Activated T-helper 1 cell treated with Interleukin-2 at 50 U/mL for 16 hours (primary cell): ENCODE data around the gene PYGB.
"Not testable (repeated sequence)": the region's sequence is repeated elsewhere in the genome, so short reads cannot be mapped to it uniquely, and the experiment has no call there.

Experiments used
- DNase-seq: peaks from one replicate; pipeline ENCODE4 v3.0.0-alpha.2; 2020; ENCODE audit warnings: low read depth

PYGB gene

DNA sequence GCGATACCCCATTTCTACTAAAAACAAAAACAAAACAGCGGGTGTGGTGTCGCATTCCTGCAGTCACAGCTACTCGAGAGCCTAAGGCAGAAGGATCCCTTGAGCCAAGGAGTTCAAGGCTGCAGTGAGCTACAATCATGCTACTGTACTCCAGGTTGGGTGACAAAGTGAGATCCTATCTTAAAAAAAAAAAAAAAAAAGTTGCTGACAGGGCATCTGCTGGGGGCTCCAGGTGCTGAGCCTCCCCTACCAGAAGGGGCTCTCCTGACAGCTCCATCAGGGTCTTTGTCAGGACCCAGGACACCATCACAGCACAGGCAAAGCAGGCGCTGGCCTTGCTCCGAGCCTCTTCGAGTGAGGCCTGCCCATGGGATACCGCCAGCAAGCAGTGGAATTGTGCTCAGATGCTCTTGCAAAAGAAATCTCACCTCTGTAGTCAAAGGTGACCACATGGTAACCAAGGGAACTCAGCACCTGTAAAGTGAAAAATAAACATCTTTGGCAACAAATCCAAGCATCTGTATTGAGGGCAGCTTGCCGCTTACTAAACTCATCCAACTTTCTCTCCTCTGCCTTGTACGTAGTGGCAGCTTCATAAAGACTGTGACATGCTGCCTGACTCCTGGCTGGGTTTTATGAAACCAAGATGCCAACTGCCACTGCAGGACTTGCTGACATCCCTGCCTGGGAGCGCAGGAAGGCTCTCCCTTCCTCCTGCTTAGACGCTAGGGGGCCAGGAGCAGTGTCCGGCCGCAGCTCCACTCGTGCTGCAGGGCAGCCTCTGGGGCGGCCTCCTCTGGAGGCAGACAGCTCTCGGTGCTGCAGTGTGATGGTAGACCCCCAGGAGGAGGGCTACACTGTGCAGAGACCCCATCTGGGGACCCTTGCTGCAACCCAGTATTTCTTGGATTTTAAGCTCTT lies 66.9 kb downstream of the PYGB start:
- no peak for DNase-seq

DNA sequence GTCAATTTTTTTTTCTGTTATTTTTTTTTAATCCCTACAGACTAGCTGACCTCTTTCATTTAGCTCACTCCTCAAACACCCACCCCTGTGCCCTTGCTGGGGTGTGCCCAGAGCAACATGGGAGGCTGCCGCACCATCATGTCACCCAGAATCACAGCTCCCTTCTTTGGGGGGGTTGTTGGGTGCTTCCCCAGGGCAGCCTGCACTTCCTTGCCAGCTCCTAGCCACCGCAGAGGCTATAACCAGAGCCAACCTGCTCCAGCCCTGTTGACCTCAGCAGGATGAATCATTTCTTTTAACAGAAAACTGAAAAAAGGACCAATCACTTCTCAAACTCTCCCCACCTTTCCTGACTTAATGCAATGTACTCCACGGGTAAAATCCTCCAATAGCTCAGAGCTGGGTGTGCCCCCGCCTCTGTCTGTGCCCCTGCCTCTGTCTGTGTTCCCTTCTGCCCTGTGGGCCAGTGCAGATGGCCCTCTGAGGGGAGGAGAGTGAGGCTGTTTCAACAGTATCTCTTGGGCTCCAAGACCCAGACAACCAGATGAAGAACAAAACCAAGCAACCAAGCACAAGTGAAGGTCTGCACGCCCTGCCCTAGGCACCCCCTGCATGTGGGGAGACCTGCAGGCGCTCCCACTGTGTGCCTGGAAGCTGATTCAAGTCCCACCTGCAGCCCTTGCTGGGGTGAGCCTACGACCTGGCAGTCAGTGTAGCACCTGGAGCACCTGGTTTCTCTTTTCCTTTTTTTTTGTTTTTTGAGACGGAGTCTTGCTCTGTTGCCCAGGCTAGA lies 67.7 kb downstream of the PYGB start:
- DNase-seq: no peak

DNA sequence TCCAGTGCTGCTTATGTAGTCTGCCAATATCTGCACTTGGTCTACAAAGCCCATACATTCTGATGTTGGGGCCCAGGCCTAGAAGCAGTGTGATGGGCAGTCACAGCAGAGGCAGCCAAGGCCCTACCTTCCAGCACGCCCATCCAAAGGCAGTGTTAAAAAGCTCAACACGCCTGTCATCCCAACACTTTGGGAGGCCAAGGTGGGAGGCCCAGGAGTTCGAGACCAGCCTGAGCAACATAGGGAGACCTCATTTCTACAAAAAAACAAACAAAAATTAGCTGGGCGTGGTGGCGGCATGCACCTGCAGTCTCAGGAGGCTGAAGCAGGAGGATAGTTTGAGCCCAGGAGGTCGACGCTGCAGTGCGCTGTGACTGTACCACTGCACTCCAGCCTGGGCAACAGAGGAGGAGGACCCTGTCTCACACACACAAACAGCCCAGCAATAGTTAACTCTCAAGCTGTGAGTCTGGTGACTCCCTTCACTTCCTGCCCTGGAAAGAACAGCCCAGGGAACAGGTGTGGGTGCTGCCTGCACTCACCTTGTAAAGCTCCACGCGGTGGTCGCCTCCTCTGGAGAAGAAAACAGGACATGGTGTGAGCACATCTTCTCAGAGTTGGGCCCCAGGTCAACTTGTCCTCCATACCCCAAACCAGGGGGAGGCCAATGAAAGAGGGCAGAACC lies 68.8 kb downstream of the PYGB start:
- DNase-seq: no peak

DNA sequence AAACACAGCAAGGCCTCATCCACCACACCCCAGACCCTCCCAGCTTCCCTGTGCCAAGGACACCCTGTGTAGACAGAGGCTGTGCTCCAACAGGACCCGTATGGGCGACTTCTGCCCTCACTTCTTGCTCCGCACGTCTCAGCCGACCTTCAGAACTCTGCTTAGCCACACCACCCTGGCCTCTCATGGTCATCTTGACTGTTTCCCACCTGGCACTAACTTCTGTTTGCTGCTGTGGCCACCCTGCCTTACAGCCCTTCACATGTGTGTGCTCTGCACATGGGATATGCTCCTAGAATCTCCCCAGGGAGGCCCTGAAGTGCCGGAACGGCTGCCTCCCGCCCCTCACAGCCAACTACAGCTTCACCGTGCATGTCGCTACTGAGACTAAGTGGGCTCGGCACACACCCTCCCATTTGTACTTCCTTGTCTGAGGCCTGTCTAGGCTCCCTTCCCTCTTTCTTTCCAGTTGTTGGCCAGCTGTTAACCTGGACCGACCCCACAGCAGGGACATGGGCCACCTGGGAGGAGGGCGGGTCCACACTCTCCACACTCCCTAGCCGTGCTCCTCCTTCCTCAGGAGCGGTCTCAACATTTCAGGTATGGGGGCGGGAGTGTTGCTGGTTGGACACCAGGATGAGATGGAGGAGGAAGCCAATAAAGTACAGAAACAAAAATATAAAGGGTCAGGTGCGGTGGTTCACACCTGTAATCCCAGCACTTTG lies 69.6 kb downstream of the PYGB start:
- no peak for DNase-seq

DNA sequence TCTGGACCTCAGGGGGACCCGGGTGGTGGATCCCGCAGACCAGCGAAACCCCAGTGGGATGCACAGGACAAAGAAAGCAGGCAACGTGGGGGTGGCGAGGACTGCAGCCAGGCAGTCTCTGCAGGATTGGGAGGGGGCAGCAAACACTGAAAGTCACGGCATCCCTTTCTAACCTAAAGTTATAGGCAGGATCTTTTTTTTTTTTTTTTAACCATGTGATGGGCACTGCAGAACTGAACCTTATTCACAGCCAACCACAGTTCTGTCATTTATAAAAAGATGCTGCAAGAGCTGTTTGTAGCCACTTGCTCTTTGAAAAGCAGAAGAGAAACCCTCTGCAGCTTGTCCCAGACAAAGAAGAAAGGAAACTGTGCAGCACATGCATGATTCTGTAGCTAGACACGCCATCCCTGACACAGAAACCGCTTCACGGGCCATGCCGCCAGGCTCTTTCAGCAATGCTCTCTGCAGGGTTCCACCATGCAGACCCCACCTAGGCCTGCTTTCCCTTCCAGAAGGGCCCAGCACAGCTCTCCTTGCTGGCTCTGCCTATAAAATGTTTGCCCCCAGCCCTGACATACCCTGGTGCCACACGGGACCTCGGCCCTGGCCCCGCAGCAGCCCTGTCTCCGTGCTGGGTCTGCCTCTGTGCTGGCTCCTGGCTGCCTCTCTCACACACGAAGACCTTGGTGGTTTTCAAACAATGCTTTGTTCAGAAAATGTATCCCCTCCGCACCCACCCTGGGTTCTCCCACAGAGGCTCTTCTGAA lies 70.8 kb downstream of the PYGB start:
- no peak for DNase-seq

DNA sequence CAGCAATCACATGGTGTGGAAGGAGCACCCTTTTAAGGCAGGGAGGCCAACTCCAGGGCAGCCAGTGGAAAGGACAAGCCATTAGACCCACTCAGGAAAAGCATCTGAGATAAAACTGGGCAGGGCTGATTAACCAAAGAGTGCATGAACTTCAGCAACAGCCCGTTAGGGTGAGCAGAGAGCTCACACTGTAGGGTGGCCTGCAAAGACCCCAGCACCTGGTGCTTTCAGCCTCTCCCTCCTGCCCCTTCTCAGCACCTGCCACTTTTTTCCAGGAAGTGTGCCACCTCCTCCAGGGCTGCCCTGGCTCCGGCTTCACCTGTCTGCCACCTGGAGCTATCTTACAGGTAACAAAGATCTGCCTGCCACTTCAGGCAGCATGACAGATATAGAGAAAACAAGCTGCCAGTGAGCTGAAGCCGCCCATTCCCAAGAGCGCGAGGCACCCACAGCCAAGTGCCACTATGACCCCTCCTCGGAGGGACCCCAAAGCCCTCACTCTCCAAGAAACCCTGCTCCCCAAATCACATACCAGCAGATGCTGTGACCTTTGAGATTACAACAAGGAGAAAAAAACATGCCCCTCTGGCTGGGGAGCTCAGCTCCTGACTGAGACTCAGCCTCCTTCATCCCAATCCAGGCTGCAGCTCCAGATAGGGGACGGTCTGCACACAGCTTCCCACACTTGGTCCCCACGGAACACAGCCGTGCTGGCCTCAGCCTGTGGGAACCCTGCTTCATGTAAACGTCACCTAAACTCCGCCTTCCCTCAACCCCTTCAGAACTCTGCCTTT lies 71.6 kb downstream of the PYGB start:
- no peak for DNase-seq

DNA sequence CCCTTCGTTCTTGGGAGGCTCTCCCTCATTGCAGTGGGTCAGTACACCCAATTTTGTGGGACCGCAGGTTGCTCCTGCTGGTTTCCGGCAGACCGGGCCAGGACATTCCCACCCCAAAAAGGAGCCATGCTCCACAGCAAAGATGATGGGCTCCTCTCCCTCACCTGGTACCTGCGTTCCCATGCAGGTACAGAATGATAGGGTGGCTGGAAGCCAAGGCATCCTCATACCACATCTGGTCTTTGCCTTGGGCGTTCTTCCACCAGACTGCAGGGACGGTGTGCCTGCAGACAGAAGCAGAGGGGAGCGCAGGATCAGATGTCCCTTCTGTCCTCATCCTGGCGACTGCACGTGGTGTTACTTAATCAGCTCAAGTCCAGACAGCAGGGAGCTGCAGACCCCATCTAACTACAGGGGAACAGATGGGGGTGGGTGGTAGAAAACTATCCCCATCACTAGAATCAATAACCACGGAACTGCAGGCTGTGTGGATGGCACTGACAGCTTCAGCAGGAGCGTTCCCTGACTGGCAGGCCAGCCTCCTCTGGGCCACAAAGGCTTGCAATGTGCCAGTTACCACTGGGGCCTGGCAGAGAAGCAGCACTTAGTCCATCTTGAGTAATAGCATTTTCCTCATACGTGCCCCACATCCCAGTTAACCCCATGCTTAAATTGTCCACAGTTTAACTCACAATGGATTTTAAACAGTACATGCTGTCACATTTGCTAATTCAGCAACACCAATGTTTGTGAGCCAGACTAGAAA lies 72.3 kb downstream of the PYGB start:
- no peak for DNase-seq

DNA sequence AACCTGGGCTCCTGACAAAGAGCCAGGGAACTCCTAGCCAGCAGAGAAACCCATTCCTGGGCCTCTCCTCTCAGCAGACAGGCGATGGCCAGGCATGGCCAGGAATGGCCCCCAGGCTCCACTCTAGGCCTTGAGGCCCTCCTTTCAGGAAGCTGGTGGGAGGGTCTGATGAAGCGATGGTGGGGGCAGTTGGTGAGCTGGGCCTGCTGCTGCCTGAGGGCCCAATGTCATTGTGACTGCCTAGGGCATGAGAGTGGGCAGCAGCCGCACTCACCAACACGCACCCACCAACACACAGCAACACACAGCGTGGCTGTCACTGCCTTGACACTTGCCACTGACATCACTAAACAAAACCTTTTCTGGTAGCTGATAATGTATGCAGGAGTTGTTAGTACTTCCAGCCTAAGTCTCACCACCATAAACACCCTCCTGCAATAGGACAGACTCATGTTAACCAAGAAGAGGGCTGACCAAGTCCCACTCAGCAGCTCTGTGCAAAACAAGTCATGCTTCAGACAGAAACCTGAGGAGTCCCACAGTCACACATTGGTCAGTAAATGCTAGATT lies 73.5 kb downstream of the PYGB start:
- DNase-seq: no peak

DNA sequence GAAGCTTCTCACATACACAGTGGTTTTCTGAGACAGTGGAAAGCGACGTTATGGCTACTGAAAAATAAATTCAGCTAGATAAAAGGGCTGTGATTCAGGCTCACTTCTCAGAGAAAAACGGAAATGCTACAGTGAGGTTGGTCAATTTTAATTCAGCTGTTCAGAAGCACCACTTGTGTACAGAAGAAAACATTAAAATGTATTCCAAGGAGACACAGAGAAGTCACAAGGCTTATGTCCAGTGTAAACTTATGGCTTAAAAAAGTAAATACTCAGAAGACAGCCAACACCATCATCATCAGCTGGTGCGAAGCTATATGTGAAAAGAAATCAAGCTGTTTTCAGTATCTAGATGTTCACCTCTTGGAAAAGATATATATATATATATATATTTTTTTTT lies 74.1 kb downstream of the PYGB start:
- DNase-seq: no peak

DNA sequence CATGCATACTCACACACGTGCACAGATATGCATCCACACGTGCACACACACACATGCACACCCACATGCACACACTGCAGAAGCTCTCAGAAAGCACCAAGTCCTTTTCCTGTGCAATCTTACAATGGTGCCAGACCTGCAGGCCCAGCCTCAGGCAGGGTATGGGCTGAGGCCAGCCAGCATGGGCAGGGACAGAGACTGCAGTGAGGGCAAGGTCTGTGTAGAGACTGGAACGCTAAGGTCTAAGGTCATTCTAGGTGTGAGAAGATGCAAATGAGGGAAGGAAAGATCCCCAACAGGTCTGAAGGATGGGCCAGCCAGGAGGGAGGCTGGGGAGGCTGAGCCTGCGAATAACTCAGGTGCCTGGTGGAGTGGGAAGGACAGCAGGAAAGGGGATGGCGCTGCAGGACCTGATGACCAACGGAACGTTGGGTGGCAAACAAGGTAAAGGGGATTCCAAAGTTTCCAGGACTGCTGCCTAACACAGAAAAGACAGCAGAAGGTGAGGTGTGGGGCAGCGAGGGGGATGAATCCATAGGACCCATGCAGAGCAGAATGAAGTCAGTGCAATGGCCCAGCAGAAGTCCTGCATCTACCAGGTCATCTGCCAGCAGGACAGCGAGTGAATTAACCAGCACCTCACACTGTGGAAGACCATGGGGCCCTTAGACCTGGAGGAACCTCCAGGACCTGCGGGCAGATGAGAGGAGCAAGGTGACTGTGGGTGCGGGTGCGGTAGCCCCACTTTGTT lies 75.8 kb downstream of the PYGB start:
- no peak for DNase-seq

DNA sequence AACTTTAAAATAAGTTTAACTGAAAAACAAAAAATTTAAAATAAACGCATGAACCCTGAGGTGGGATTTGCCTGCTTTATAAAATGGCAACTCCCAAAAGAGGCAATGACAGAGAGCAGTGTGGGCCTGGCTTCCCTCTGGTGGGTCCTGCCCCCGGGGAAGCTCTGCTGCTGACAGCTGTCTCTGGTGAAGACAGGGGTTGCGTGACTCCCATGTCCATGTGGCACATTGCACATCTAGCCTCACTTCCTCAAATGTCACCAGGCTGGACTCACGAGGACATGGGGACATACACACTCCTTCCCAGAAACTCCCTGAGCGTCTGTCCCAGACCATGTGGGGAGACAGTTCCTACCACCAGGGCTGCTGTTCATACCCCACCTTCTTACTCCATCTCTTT lies 76.5 kb downstream of the PYGB start:
- no peak for DNase-seq

DNA sequence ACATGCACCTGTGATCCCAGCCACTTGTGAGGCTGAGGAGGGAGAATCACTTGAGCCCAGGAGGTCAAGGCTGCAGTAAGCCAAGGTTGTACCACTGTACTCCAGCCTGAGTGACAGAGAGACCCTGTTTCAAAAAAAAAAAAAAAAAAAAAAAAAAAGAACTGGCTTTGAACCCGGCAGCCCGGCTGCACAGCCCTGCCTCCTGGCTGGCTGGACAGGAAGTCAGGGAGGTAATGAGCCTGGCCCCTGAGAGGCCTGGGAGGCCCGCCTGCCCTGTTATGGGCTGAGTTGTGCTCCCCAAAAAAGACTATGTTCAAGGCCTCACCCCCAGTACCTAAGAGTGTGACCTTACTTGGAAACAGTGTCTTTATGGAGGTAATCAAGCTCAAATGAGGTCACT lies 77.2 kb downstream of the PYGB start:
- no peak for DNase-seq

DNA sequence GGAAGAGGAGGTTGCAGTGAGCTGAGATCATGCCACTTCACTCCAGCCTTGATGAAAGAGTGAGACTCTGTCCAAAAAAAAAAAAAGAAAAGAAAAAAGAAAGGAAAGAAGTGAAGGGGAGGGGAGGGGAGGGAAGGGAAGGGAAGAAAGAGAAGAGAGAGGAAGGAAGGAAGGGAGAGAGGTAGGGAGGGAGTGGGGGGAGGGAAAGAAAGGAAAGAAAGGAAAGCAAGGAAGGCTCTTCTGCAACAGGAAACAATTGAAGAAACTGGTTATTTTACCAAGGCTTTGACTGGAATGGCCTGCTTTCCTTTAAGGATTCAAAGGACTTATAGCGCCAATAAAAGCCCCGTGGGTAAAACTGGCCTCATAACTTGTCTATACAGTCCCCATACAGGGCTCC lies 78.1 kb downstream of the PYGB start:
- no peak for DNase-seq

DNA sequence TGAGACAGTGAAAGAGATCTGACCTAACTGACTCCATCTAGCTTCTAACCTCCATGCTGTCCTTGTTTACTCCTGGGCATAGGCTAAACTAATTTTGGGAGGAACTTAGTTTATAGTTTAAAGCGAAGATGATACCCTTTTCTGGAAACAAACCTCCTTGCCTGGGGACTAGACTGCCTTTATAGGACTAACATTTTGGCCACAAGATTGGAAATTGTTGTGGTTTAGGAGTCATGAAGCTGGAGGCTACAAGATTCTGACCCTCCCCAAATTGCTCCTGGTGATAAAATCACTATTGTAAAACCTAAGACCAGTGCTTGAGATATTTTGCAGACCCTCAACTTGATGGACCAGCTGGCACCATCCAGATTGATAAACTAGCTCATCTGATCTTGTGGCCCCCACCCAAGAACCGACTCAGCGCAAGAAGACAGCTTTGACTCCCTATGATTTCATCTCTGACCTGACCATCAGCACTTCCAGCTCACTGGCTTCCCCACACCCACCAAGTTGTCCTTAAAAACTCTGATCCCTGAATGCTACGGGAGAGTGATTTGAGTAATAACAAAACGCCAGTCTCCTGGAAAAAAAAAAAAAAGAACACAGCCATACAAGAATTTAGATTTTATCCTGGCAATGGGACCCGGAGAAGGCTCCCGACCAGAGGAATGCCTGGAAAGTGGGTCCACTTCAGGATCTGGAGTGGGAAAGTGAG lies 79.8 kb downstream of the PYGB start:
- no peak for DNase-seq

DNA sequence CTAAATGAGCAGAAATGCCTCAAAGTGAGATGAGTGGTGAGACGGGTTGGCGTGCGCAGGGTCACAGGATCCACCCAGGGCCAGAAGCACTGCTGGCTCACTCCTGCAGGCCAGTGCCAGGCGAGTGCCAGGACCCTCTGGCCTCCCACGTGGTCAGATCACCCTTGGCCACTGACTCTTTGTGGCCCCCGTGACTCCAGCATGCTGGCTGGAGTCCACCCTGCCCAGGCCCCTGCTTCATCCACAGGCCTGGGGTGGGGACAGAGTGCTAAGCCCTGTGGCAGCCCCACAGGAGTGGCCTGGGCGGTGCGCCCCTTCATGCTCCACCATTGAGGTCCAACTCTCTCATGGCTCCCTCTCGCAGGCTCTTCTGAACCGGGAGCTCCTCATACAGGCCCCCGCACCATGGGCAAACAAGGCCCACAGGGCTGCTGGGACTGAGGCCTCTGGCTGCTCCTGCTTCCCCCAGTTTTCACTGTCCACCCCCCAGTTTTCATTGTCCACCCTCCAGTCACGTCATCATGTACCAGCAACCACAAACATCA lies 81.1 kb downstream of the PYGB start:
- no peak for DNase-seq

DNA sequence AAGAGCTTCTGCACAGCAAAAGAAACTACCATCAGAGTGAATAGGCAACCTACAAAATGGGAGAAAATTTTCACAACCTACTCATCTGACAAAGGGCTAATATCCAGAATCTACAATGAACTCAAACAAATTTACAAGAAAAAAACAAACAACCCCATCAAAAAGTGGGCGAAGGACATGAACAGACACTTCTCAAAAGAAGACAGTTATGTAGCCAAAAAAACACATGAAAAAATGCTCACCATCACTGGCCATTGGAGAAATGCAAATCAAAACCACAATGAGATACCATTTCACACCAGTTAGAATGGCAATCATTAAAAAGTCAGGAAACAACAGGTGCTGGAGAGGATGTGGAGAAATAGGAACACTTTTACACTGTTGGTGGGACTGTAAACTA lies 87.1 kb downstream of the PYGB start:
- not testable (repeated sequence) for DNase-seq

DNA sequence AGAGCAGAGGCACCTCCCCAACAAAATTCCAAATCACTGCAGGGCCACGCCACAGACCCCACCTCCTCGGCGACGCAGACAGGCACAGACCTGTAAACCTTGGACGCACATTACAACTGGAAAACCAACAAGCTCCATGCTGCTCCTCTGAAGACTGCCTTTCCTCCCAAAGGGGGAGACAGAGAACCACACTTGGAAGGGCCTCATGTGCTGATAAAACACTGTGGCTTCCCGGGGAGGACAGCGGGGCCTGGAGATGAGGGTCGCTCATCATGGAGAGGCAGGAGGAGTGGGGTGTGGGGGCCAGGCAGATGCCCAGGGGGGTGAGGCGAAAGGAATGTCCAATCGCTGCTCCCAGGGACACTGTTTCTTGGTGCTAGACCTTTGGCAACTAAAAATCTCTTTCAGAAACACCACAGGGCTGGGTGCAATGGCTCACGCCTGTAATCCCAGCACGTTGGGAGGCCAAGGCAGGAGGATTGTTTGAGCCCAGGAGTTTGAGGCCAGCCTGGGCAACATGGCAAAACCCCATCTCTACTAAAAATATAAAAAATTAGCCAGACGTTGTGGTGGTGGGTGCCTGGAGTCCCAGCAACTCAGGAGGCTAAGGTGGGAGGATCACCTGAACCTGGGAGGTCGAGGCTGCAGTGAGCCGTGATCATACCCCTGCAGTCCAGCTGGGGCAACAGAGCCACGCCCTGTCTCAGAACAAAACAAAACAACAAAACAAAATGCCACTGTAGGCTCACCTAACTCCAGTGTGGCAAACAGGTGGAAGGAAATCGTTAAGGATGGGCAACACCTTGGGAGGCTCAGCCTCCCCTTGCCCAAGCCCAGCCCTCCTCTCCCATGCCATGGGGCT lies 88.9 kb downstream of the PYGB start:
- DNase-seq: no peak
